Natural killer cell (primary cell): ENCODE data around the gene MIPEP. TPM values are rescaled to one million over a fixed set of nuclear protein-coding genes. Genes with fewer than 3 reads are reported as not detected.

Experiments used
- ATAC-seq, 3 donors: fragments of 150-1000 bp in 2 of 3; fragments of 200-7000 bp in 1 of 3; cut with Tn5 transposase; 1 replicate in 1 of 3; 2 replicates in 2 of 3; pipeline ENCODE4 v1.10.0; 2021; ENCODE audit warnings: mild to moderate bottlenecking in 2 of 3, moderate library complexity in 2 of 3
- DNase-seq, 2 donors: peaks; one replicate each; pipeline versions ENCODE4 v3.0.0 to v3.0.0-alpha.2; 2013 to 2021; ENCODE audit warnings: mixed read lengths in 1 of 2
- H3K27ac ChIP-seq: one replicate; pipeline ENCODE4 v1.5.1; 2013; ENCODE audit warnings: mild to moderate bottlenecking, low read length
- H3K27me3 ChIP-seq: one replicate; pipeline ENCODE4 v1.6.1; 2013; ENCODE audit warnings: low read length; ENCODE audit not compliant: control insufficient read depth, insufficient read depth
- H3K36me3 ChIP-seq: one replicate; pipeline ENCODE4 v1.6.1; 2013; ENCODE audit warnings: low read length; ENCODE audit not compliant: control insufficient read depth, insufficient read depth
- H3K4me1 ChIP-seq: one replicate; pipeline ENCODE4 v1.6.1; 2013; ENCODE audit warnings: low read length; ENCODE audit not compliant: control insufficient read depth, insufficient read depth
- H3K4me3 ChIP-seq: one replicate; pipeline ENCODE4 v1.5.1; 2013; ENCODE audit warnings: low read length
- H3K9me3 ChIP-seq: one replicate; pipeline ENCODE4 v1.6.1; 2013; ENCODE audit warnings: low read length; ENCODE audit not compliant: control insufficient read depth, insufficient read depth
- H3K27ac Mint-ChIP-seq, 2 donors: one replicate each; pipeline ENCODE4 v1.8.0; 2022; ENCODE audit warnings: mild to moderate bottlenecking in 2 of 2, mixed read lengths in 2 of 2, moderate library complexity in 1 of 2
- H3K27me3 Mint-ChIP-seq, 2 donors: one replicate each; pipeline ENCODE4 v1.8.0; 2022; ENCODE audit warnings: low read depth in 2 of 2, mixed read lengths in 2 of 2
- H3K36me3 Mint-ChIP-seq: one replicate; pipeline ENCODE4 v1.8.0; 2022; ENCODE audit warnings: mixed read lengths
- H3K4me1 Mint-ChIP-seq, 2 donors: one replicate each; pipeline ENCODE4 v1.8.0; 2022; ENCODE audit warnings: mixed read lengths in 2 of 2
- H3K4me3 Mint-ChIP-seq: one replicate; pipeline ENCODE4 v1.8.0; 2022; ENCODE audit warnings: mild to moderate bottlenecking, moderate library complexity, mixed read lengths
- H3K9me3 Mint-ChIP-seq, 2 donors: one replicate each; pipeline ENCODE4 v1.8.0; 2022; ENCODE audit warnings: mixed read lengths in 2 of 2
- WGBS: methylation state at CpG from one replicate; pipeline ENCODE4 v1.1.7; 2013; ENCODE audit warnings: missing lambda C conversion rate; ENCODE audit not compliant: insufficient coverage; 5-methylcytosine and 5-hydroxymethylcytosine counted together
- intact Hi-C: fragments of 100-400 bp; cut with micrococcal nuclease; formaldehyde crosslinking; loops from one replicate; pipeline ENCODE4 v1.14.2; 2022
- total RNA-seq, 4 donors: library from RNA; stranded (reverse); fragments of 120-200 nt in 1 of 4; gene quantifications; one replicate each; pipeline versions ENCODE4 v1.2.3 to v1.2.4, GENCODE V29; 2013 to 2022
- TF ChIP-seq, protein P1 (sequence below): fragments of 200-600 bp; IDR thresholded peaks from one replicate; pipeline ENCODE4 v1.8.0; 2022; ENCODE audit warnings: antibody characterized with exemption

The MIPEP gene
- total RNA-seq, 3 donors from 2014 or later (not counting 1 experiment from before 2014, with no cell fraction given), result 9.7 to 10.1 (median 9.7) TPM

DNA sequence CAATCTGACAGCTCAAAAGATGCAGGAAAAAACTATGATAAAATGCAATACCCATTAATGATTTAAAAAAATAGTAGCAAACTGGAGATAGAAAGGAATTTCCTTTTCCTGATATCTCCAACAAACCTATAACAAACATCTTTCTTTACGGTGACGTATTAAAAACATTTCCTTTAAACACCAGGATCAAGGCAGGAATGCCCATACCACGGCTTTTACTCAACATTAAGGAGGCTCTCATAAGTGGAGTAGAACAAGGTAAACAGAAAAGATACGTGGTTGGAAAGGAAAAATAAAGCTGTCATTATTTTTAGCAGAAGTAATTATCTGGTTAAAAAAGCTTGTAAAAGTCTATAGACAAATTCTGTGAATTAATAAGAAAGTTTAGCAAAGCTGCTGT is 61.1 kb downstream of the MIPEP start:
- DNase-seq (no peak), ATAC-seq (no peak)
- H3K4me1 ChIP-seq, result no peaks in the 10 kb centered on the region
- no peak overlapping the region for H3K4me3 ChIP-seq
- Mint-ChIP-seq H3K36me3 (no peaks in the 10 kb centered on the region), H3K4me3 (no peak overlapping the region), H3K27me3 (no peaks in the 10 kb centered on the region), H3K4me1 (no peaks in the 10 kb centered on the region), H3K9me3 (no peaks in the 10 kb centered on the region), H3K27ac (no peak overlapping the region)
- 100% methylated on average over 1 of the region's 4 CpGs for WGBS
- no peaks in the 10 kb centered on the region for H3K9me3 ChIP-seq
- TF ChIP-seq, protein P1, sequence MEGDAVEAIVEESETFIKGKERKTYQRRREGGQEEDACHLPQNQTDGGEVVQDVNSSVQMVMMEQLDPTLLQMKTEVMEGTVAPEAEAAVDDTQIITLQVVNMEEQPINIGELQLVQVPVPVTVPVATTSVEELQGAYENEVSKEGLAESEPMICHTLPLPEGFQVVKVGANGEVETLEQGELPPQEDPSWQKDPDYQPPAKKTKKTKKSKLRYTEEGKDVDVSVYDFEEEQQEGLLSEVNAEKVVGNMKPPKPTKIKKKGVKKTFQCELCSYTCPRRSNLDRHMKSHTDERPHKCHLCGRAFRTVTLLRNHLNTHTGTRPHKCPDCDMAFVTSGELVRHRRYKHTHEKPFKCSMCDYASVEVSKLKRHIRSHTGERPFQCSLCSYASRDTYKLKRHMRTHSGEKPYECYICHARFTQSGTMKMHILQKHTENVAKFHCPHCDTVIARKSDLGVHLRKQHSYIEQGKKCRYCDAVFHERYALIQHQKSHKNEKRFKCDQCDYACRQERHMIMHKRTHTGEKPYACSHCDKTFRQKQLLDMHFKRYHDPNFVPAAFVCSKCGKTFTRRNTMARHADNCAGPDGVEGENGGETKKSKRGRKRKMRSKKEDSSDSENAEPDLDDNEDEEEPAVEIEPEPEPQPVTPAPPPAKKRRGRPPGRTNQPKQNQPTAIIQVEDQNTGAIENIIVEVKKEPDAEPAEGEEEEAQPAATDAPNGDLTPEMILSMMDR, result no peak
- H3K27me3 ChIP-seq, result no peaks in the 10 kb centered on the region
- H3K27ac ChIP-seq, result no peak overlapping the region
- intact Hi-C loops, result no loop called here
- H3K36me3 ChIP-seq, result peaks cover 2% of the 10 kb centered on the region

DNA sequence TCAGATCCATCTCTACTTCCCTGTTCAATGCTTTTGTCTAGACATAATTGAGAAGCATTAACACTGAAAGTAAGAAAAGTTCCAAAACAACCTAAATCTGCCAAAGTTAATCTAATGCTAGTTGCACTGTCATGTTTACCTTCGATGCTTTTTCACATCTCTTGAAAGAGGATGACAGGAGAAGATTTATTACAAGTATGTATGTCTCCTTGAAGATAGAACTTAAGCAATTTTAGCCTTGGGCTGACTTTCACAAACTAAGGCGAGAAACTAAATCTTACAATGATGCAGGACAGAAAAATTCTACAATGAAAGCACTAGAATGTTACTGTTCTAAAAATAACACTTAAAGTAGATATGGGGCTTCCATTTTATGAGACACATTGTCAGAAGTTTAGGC is 64.0 kb downstream of the MIPEP start:
- no peaks in the 10 kb centered on the region for H3K4me1 ChIP-seq
- no peaks in the 10 kb centered on the region for H3K4me1 Mint-ChIP-seq
- no peak overlapping the region for H3K27ac Mint-ChIP-seq
- no peaks in the 10 kb centered on the region for H3K27me3 Mint-ChIP-seq
- DNase-seq, result no peak
- WGBS, result 40% methylated on average over 1 of the region's 2 CpGs
- no peak overlapping the region for H3K4me3 ChIP-seq
- intact Hi-C loops, result no loop called here
- TF ChIP-seq, protein P1, result no peak
- no peaks in the 10 kb centered on the region for H3K27me3 ChIP-seq
- H3K36me3 Mint-ChIP-seq, result no peaks in the 10 kb centered on the region
- H3K36me3 ChIP-seq, result no peaks in the 10 kb centered on the region
- no peak overlapping the region for H3K27ac ChIP-seq
- H3K9me3 Mint-ChIP-seq, result no peaks in the 10 kb centered on the region
- H3K4me3 Mint-ChIP-seq, result no peak overlapping the region
- no peak for ATAC-seq
- no peaks in the 10 kb centered on the region for H3K9me3 ChIP-seq

DNA sequence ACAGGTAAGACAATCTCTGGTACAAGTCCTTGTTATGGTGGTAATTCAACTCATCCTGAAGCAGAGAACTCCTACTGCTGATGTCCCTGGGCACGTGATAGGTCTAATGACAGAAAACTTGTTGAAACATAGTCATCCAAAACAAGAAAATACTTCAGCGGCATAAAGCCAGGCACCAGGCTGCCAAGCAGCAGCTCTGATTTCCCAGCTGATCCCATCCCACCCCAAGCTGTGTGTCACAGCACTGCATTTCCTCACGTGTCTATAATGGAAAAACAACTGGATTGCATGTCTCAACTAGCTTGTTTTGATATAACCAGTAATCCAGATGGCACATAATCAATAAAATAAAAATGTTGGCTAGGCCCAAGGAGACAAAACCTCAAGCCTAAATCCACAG is 64.8 kb downstream of the MIPEP start:
- no peak overlapping the region for H3K4me3 Mint-ChIP-seq
- no peak for ATAC-seq
- H3K9me3 Mint-ChIP-seq, result no peaks in the 10 kb centered on the region
- Histone ChIP-seq H3K27me3 (no peaks in the 10 kb centered on the region), H3K4me3 (no peak overlapping the region), H3K27ac (no peak overlapping the region), H3K9me3 (no peaks in the 10 kb centered on the region), H3K4me1 (no peaks in the 10 kb centered on the region), H3K36me3 (no peaks in the 10 kb centered on the region)
- intact Hi-C loops, result no loop called here
- no peaks in the 10 kb centered on the region for H3K36me3 Mint-ChIP-seq
- no peak for DNase-seq
- no peaks in the 10 kb centered on the region for H3K27me3 Mint-ChIP-seq
- no peak overlapping the region for H3K27ac Mint-ChIP-seq
- H3K4me1 Mint-ChIP-seq, result no peaks in the 10 kb centered on the region
- TF ChIP-seq, protein P1, result no peak
- WGBS, result 97% methylated on average over 3 of the region's 3 CpGs

DNA sequence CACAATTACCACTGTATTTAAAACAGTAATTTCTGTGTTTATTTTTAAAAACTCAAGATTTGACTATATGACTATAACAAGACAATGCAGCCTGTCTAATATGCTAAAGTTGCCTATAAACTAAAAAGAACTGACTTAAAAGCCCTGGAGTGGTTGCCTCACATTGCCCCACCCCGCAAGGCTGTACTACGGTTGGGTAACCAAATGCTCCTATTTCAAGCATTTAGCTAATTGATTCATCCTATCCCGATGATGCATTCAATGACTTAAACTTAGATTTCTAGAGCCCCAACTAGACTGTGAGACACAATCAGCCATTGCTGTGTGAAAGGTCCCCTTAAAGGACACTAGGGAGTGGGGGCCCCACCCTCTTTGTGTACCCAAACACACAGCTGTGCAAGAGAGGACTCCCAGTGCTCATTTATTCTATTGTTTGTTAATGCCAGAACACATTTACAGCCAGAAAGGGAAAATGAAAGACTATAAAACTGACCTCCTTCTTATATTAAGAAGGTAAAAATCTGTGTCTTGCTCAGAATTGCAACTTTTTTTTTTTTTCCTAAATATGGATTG is 66.9 kb downstream of the MIPEP start:
- Mint-ChIP-seq H3K36me3 (no peaks in the 10 kb centered on the region), H3K27me3 (no peaks in the 10 kb centered on the region), H3K9me3 (no peaks in the 10 kb centered on the region), H3K4me3 (no peak overlapping the region), H3K4me1 (peaks cover 7 to 9% of the 10 kb centered on the region in 2 donors), H3K27ac (no peak overlapping the region)
- DNase-seq (no peak), ATAC-seq (no peak)
- Histone ChIP-seq H3K4me3 (no peak overlapping the region), H3K27ac (no peak overlapping the region), H3K27me3 (no peaks in the 10 kb centered on the region), H3K9me3 (no peaks in the 10 kb centered on the region), H3K36me3 (no peaks in the 10 kb centered on the region), H3K4me1 (peaks cover 5% of the 10 kb centered on the region)
- TF ChIP-seq, protein P1, result no peak
- intact Hi-C loops, result no loop called here
- WGBS, result 97% methylated on average over 3 of the region's 3 CpGs
